ENCODE results near the gene CAMK1.

DNA sequence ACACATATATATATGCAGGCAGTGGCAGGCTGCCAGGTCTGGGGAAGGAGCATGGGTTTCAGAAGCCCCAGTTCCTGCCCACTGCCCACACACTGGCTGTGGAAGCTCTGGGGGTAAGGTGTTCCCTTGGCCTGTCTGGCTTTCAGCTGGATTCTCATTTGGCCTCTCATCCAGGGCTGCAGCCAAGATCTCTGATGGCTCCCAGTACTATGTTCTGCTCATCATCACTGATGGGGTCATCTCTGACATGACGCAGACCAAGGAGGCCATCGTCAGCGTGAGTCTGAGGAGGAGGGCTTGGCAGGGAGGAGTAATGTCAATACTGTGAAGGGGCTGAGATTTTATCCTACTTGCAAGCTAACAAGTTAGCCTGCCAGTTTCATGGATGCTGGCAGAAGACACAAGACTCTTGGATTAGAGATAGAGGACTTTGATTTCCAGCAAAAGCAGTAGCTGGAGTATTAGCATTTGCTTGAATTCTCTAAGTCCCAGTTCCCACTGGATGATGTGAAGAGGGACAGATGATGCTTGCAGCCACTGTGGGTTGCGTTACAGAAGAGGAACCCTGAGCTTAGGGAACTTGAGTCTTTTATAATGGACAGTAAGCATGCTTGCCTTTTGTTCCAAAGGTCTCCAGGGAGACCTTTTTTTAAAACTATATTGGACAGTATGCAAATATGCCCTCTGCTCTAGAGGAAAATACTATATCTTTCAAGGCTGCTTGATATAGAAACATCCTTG, 43.8 kb downstream of the CAMK1 start:
- TF ChIP-seq, protein P1, sequence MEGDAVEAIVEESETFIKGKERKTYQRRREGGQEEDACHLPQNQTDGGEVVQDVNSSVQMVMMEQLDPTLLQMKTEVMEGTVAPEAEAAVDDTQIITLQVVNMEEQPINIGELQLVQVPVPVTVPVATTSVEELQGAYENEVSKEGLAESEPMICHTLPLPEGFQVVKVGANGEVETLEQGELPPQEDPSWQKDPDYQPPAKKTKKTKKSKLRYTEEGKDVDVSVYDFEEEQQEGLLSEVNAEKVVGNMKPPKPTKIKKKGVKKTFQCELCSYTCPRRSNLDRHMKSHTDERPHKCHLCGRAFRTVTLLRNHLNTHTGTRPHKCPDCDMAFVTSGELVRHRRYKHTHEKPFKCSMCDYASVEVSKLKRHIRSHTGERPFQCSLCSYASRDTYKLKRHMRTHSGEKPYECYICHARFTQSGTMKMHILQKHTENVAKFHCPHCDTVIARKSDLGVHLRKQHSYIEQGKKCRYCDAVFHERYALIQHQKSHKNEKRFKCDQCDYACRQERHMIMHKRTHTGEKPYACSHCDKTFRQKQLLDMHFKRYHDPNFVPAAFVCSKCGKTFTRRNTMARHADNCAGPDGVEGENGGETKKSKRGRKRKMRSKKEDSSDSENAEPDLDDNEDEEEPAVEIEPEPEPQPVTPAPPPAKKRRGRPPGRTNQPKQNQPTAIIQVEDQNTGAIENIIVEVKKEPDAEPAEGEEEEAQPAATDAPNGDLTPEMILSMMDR (IDR thresholded peaks at IDR 0.05), result no peak
- TF ChIP-seq POLR2A (IDR thresholded peaks at IDR 0.05), result no peak
